Mammary epithelial cell (primary cell): Measurements from ENCODE around the gene TSFM.

Source experiments
- EZH2 ChIP-seq: IDR thresholded peaks from 2 replicates; pipeline ENCODE4 v1.6.1; 2012; ENCODE audit warnings: low read length, inconsistent platforms, borderline replicate concordance
- TF ChIP-seq, protein P1 (sequence below), 2 donors: IDR thresholded peaks in 1 of 2; conservative IDR thresholded peaks in 1 of 2; 2 replicates each; pipeline ENCODE4 v1.5.1; 2011 to 2012; ENCODE audit warnings: inconsistent platforms in 2 of 2, low read length in 2 of 2, mild to moderate bottlenecking in 2 of 2, control low read depth in 1 of 2, low read depth in 1 of 2; ENCODE audit not compliant: insufficient read depth in 1 of 2; ENCODE audit errors: extremely low read depth in 1 of 2

DNA sequence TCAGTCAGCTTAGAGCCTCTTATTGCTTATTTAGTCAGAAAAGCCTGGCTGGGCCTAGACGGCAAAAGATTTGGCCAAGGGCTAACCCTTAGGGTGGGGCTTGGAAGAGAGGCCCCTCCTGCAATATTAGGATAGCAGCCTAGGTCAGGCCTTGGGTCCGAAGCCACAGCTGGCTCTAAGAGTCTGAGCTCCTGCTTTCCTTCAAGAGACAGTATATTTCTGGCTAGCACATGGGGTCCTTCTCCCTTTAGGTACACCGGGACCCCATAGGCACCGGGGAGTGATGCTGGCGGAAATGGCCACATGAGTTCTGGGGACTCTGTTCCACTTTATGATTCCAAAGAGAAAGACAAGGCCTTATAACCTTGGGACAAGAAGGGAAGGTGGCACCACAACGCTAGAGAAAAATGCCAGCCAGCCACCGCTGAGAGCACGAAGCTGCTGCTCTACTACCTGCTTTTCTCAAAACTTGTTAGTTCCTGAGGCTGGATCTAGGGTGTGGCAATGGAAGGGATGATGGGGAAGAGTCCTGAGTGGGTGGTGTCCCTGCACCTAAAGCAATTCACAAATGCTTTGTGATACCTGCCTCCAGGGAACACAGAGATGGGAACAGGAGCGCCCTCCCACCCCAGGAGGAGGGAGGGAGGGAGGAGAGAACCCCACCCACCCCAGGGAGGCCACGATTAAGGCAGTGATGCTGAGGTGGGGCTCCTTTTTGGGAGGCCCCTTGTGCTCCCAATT is 39.1 kb downstream of the TSFM start:
- TF ChIP-seq, protein P1, sequence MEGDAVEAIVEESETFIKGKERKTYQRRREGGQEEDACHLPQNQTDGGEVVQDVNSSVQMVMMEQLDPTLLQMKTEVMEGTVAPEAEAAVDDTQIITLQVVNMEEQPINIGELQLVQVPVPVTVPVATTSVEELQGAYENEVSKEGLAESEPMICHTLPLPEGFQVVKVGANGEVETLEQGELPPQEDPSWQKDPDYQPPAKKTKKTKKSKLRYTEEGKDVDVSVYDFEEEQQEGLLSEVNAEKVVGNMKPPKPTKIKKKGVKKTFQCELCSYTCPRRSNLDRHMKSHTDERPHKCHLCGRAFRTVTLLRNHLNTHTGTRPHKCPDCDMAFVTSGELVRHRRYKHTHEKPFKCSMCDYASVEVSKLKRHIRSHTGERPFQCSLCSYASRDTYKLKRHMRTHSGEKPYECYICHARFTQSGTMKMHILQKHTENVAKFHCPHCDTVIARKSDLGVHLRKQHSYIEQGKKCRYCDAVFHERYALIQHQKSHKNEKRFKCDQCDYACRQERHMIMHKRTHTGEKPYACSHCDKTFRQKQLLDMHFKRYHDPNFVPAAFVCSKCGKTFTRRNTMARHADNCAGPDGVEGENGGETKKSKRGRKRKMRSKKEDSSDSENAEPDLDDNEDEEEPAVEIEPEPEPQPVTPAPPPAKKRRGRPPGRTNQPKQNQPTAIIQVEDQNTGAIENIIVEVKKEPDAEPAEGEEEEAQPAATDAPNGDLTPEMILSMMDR (conservative IDR thresholded peaks at IDR 0.05 in 1 of 2, IDR thresholded peaks at IDR 0.05 in 1 of 2; ENCODE audit: extremely low read depth in 1 of 2, insufficient read depth in 1 of 2, low read depth in 1 of 2, low read length in 2 of 2) = no peak
- no peak for TF ChIP-seq EZH2
